Lung (tissue), 12 donors: ENCODE results near the gene SLC28A1. TPM values are rescaled to one million over a fixed set of nuclear protein-coding genes. Genes with fewer than 3 reads are reported as not detected.

Experiments
- ATAC-seq: fragments of 200-7000 bp; cut with Tn5 transposase; one replicate; pipeline ENCODE4 v1.9.1; 2020; ENCODE audit warnings: moderate number of reproducible peaks; ENCODE audit not compliant: insufficient read depth, low FRiP score
- DNase-seq, 3 donors: peaks; one replicate each; pipeline ENCODE4 v3.0.0-alpha.2; 2013 to 2017
- H3K27ac ChIP-seq, 2 donors: one replicate each; pipeline ENCODE4 v1.5.1; 2013; ENCODE audit warnings: mild to moderate bottlenecking in 2 of 2, moderate library complexity in 2 of 2, control low read depth in 1 of 2, inconsistent platforms in 1 of 2, low read depth in 1 of 2, low read length in 1 of 2
- H3K27me3 ChIP-seq, 3 donors: one replicate each; pipeline ENCODE4 v1.5.1; 2013; ENCODE audit warnings: low read length in 2 of 3; ENCODE audit not compliant: control insufficient read depth in 3 of 3, insufficient read depth in 3 of 3
- H3K36me3 ChIP-seq, 4 donors: one replicate each; pipeline ENCODE4 v1.5.1; 2013; ENCODE audit warnings: low read length in 4 of 4, mild to moderate bottlenecking in 1 of 4, moderate library complexity in 1 of 4; ENCODE audit not compliant: control insufficient read depth in 4 of 4, insufficient read depth in 4 of 4
- H3K4me1 ChIP-seq, 5 donors: one replicate each; pipeline ENCODE4 v1.5.1; 2013; ENCODE audit warnings: low read length in 5 of 5, mild to moderate bottlenecking in 2 of 5, moderate library complexity in 1 of 5; ENCODE audit not compliant: control insufficient read depth in 5 of 5, insufficient read depth in 5 of 5
- H3K4me3 ChIP-seq: one replicate; pipeline ENCODE4 v1.5.1; 2013; ENCODE audit warnings: mild to moderate bottlenecking, control low read depth, moderate library complexity
- H3K9ac ChIP-seq, 2 donors: one replicate each; pipeline ENCODE4 v1.5.1; 2013; ENCODE audit warnings: low read length in 2 of 2, control low read depth in 1 of 2; ENCODE audit not compliant: insufficient read depth in 1 of 2
- H3K9me3 ChIP-seq, 4 donors: one replicate each; pipeline ENCODE4 v1.5.1; 2013; ENCODE audit warnings: low read length in 3 of 4, mild to moderate bottlenecking in 1 of 4, moderate library complexity in 1 of 4; ENCODE audit not compliant: control insufficient read depth in 4 of 4, insufficient read depth in 3 of 4
- WGBS, 2 donors: extraction: QIAGEN DNeasy Blood & Tissue Kit; methylation state at CpG; one replicate each; pipeline ENCODE4 v1.1.7; 2013; 5-methylcytosine and 5-hydroxymethylcytosine counted together
- polyA plus RNA-seq, 2 donors: library from polyadenylated mRNA; stranded (reverse); fragments of 200-250 nt; gene quantifications; one replicate each; pipeline ENCODE4 v1.2.1, GENCODE V29; 2013
- total RNA-seq, 2 donors: library from RNA; depleted of rRNA in 1 of 2; stranded (reverse); fragments of >200 nt in 1 of 2; gene quantifications; one replicate each; pipeline ENCODE4 v1.2.1, GENCODE V29; 2014 to 2021
- TF ChIP-seq, protein P1 (sequence below): IDR thresholded peaks from 2 replicates; pipeline ENCODE4 v1.5.1; 2012; ENCODE audit warnings: mild to moderate bottlenecking; ENCODE audit errors: control extremely low read depth, extremely low read depth
- donor health status: control.
- donor health status: control.
- donor health status: Bipolar disorder and iron deficiency.
- donor health status: healthy.
- donor health status: DM: yes; HTN: yes; CAD: no.

The SLC28A1 gene
- total and polyA plus RNA-seq, 4 donors: 0.06 TPM; not detected in 3

- H3K4me1 ChIP-seq: peaks cover 0 to 25% (median 0%) of the 10 kb centered on the region in 5 donors
- WGBS, 2 donors: 57 to 58% methylated on average over 12 of the region's 12 CpGs
- no peaks in the 10 kb centered on the region for H3K9me3 ChIP-seq
- H3K27ac ChIP-seq: peak overlapping the region in 1 of 2 donors; percentile 87
- TF ChIP-seq, protein P1, sequence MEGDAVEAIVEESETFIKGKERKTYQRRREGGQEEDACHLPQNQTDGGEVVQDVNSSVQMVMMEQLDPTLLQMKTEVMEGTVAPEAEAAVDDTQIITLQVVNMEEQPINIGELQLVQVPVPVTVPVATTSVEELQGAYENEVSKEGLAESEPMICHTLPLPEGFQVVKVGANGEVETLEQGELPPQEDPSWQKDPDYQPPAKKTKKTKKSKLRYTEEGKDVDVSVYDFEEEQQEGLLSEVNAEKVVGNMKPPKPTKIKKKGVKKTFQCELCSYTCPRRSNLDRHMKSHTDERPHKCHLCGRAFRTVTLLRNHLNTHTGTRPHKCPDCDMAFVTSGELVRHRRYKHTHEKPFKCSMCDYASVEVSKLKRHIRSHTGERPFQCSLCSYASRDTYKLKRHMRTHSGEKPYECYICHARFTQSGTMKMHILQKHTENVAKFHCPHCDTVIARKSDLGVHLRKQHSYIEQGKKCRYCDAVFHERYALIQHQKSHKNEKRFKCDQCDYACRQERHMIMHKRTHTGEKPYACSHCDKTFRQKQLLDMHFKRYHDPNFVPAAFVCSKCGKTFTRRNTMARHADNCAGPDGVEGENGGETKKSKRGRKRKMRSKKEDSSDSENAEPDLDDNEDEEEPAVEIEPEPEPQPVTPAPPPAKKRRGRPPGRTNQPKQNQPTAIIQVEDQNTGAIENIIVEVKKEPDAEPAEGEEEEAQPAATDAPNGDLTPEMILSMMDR: no peak
- H3K36me3 ChIP-seq: no peaks in the 10 kb centered on the region
- DNase-seq: peak; percentile 46 to 65 (median 50)
- no peak for ATAC-seq
- no peak overlapping the region for H3K4me3 ChIP-seq
- H3K9ac ChIP-seq: no peak overlapping the region
- no peaks in the 10 kb centered on the region for H3K27me3 ChIP-seq
Measured at GRCh38 chr15:84914909-84915605, 30.6 kb downstream of the SLC28A1 start.

DNA sequence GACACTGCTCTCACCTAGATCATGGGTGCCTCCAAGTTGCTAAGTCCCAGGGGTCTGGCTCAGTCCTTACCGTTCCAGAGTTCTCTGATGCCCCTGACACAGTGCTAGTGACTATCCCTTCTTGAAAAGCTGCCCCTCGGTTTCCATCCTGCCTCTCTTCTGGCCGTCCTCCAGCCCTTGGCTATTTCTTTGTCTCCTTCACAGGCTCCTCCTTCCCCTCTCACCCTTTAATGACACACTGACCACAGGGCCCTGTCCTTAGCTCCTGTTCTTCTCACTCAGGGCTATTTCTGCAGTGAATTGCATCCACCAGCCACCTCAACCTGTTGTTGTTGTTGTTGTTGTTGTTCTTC lies 31.1 kb downstream of the SLC28A1 start:
- WGBS, 2 donors: 71 to 73% methylated on average over 3 of the region's 3 CpGs
- Histone ChIP-seq H3K9me3 (no peaks in the 10 kb centered on the region), H3K4me3 (no peak overlapping the region), H3K27me3 (no peaks in the 10 kb centered on the region), H3K36me3 (no peaks in the 10 kb centered on the region), H3K9ac (no peak overlapping the region), H3K27ac (peak overlapping the region in 1 of 2 donors; percentile 87), H3K4me1 (peaks cover 0 to 25% (median 0%) of the 10 kb centered on the region in 5 donors)
- ATAC-seq (no peak), DNase-seq (no peak)
- TF ChIP-seq, protein P1: no peak

DNA sequence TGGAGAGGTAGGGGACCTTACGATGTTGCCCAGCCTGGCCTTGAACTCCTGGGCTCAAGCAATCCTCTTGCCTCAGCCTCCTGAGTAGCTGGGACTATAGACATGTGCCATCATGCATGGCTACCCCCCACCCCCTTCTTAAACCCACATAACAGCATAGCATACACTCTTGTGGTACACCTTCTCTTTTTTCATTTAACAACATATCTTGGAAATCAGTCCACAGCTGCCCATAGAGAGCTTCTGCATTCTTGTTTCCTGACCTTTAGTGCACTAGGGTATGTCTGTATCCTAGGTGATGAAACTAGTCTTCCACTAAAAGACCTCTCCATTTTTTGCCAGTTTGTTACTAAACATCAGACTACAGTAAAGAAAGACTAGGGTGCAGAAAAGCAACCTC lies 33.0 kb downstream of the SLC28A1 start:
- H3K9me3 ChIP-seq: no peaks in the 10 kb centered on the region
- ATAC-seq (no peak), DNase-seq (no peak)
- H3K4me1 ChIP-seq: peaks cover 0 to 19% (median 0%) of the 10 kb centered on the region in 5 donors
- H3K27me3 ChIP-seq: no peaks in the 10 kb centered on the region
- no peaks in the 10 kb centered on the region for H3K36me3 ChIP-seq
- no peak overlapping the region for H3K4me3 ChIP-seq
- H3K9ac ChIP-seq: no peak overlapping the region
- TF ChIP-seq, protein P1: no peak
- no peak overlapping the region for H3K27ac ChIP-seq
- 96 to 100% methylated on average over 1 of the region's 1 CpG for WGBS, 2 donors
